B cell (primary cell): Measurements from ENCODE around the gene CMTM1. TPM values are rescaled to one million over a fixed set of nuclear protein-coding genes. Genes with fewer than 3 reads are reported as not detected.

Experiments used
- ATAC-seq: fragments of 200-7000 bp; cut with Tn5 transposase; one replicate; pipeline ENCODE4 v1.10.0; 2021; ENCODE audit warnings: low read depth, mild to moderate bottlenecking, moderate number of reproducible peaks, moderate library complexity
- CTCF ChIA-PET: fragments of 350-600 bp; sonication (Branson Sonifier 250); formaldehyde crosslinking; loops from one replicate; lab custom pipeline; 2021; ENCODE audit warnings: antibody characterized with exemption, inconsistent platforms; lab: Charles Lee
- POLR2A ChIA-PET: fragments of 350-600 bp; sonication (Branson Sonifier 250); formaldehyde crosslinking; loops from one replicate; lab custom pipeline; 2021; ENCODE audit warnings: antibody characterized with exemption; lab: Charles Lee
- DNase-seq: peaks from one replicate; pipeline ENCODE4 v3.0.0; 2013
- H2AFZ ChIP-seq: 2 replicates; pipeline ENCODE4 v1.6.1; 2012; ENCODE audit warnings: mild to moderate bottlenecking, low read depth, low read length; ENCODE audit not compliant: insufficient read depth, poor library complexity, severe bottlenecking
- H3K27ac ChIP-seq, 2 donors: 1 replicate in 1 of 2; 2 replicates in 1 of 2; pipeline ENCODE4 v1.5.1; 2012 to 2013; ENCODE audit warnings: low read length in 2 of 2, mild to moderate bottlenecking in 2 of 2, moderate library complexity in 1 of 2
- H3K27me3 ChIP-seq, 4 experiments: fragments of 200-600 bp in 1 of 4; sonication (generic) in 1 of 4; replicated peaks in 1 of 4; 1 replicate in 2 of 4; 2 replicates in 2 of 4; pipeline versions ENCODE4 v1.6.1 to v1.7.0; 2013 to 2016; ENCODE audit warnings: low read length in 3 of 4, mild to moderate bottlenecking in 2 of 4, mixed read lengths in 1 of 4, moderate library complexity in 1 of 4; ENCODE audit not compliant: insufficient read depth in 4 of 4, control insufficient read depth in 3 of 4; ENCODE audit errors: control extremely low read depth in 1 of 4
- H3K36me3 ChIP-seq, 2 experiments: replicated peaks in 1 of 2; 1 replicate in 1 of 2; 2 replicates in 1 of 2; pipeline versions ENCODE4 v1.6.1 to v1.7.1; 2013; ENCODE audit warnings: low read length in 1 of 2; ENCODE audit not compliant: insufficient read depth in 2 of 2, control insufficient read depth in 1 of 2; ENCODE audit errors: control extremely low read depth in 1 of 2, extremely low read depth in 1 of 2
- H3K4me1 ChIP-seq, 2 donors: fragments of 200-600 bp in 1 of 2; sonication (generic) in 1 of 2; 1 replicate in 1 of 2; 2 replicates in 1 of 2; pipeline versions ENCODE4 v1.5.1 to v1.6.1; 2013 to 2017; ENCODE audit warnings: low read length in 2 of 2; ENCODE audit not compliant: control insufficient read depth in 2 of 2, insufficient read depth in 2 of 2
- H3K4me2 ChIP-seq: replicated peaks from 2 replicates; pipeline ENCODE3; 2012; ENCODE audit warnings: mild to moderate bottlenecking, low read depth, low read length; ENCODE audit not compliant: poor library complexity, severe bottlenecking
- H3K4me3 ChIP-seq, 5 experiments: fragments of 200-600 bp in 1 of 5; sonication (generic) in 1 of 5; 1 replicate in 3 of 5; 2 replicates in 2 of 5; pipeline versions ENCODE4 v1.5.1 to v1.7.0; 2011 to 2016; ENCODE audit warnings: low read length in 4 of 5, mild to moderate bottlenecking in 4 of 5, low read depth in 2 of 5, control low read depth in 1 of 5, moderate library complexity in 1 of 5; ENCODE audit not compliant: insufficient read depth in 1 of 5; ENCODE audit errors: control extremely low read depth in 1 of 5, extremely low read depth in 1 of 5
- H3K79me2 ChIP-seq: fragments of 200-600 bp; sonication (generic); one replicate; pipeline ENCODE4 v1.6.0; 2016; ENCODE audit warnings: low read length; ENCODE audit not compliant: control insufficient read depth, insufficient read depth
- H3K9ac ChIP-seq: fragments of 200-600 bp; sonication (generic); 2 replicates; pipeline ENCODE4 v1.6.1; 2017; ENCODE audit warnings: mild to moderate bottlenecking, low read length, moderate library complexity
- H3K9me3 ChIP-seq, 3 donors: one replicate each; pipeline versions ENCODE4 v1.6.1 to v1.7.1; 2013; ENCODE audit warnings: low read length in 2 of 3; ENCODE audit not compliant: control insufficient read depth in 2 of 3, insufficient read depth in 1 of 3; ENCODE audit errors: control extremely low read depth in 1 of 3
- H4K20me1 ChIP-seq: 2 replicates; pipeline ENCODE4 v1.6.0; 2012; ENCODE audit warnings: mild to moderate bottlenecking, low read length; ENCODE audit not compliant: insufficient read depth, control insufficient read depth, poor library complexity, severe bottlenecking
- H3K27ac Mint-ChIP-seq: one replicate; pipeline ENCODE4 v1.8.0; 2021; ENCODE audit warnings: mixed read lengths
- H3K27me3 Mint-ChIP-seq: one replicate; pipeline ENCODE4 v1.8.0; 2021; ENCODE audit warnings: mixed read lengths
- H3K4me1 Mint-ChIP-seq: one replicate; pipeline ENCODE4 v1.8.0; 2021; ENCODE audit warnings: mixed read lengths
- H3K4me3 Mint-ChIP-seq: one replicate; pipeline ENCODE4 v1.8.0; 2021; ENCODE audit warnings: mixed read lengths
- H3K9me3 Mint-ChIP-seq: one replicate; pipeline ENCODE4 v1.8.0; 2022; ENCODE audit warnings: mixed read lengths; ENCODE audit not compliant: insufficient read depth
- EZH2 ChIP-seq: IDR thresholded peaks from 2 replicates; pipeline ENCODE4 v1.6.1; 2012; ENCODE audit warnings: borderline replicate concordance, low read depth, mild to moderate bottlenecking, moderate library complexity, low read length; ENCODE audit not compliant: insufficient read depth, poor library complexity, severe bottlenecking
- WGBS: methylation state at CpG from one replicate; pipeline ENCODE4 v1.1.5; 2013; ENCODE audit warnings: missing lambda C conversion rate; ENCODE audit not compliant: insufficient coverage; 5-methylcytosine and 5-hydroxymethylcytosine counted together
- intact Hi-C: fragments of 100-400 bp; cut with micrococcal nuclease; formaldehyde crosslinking; loops from one replicate; pipeline ENCODE4 v1.10.0; 2022
- polyA plus RNA-seq: library from polyadenylated mRNA; depleted of rRNA; stranded (reverse); fragments of >200 nt; gene quantifications from 2 replicates; pipeline ENCODE4 v1.2.3, GENCODE V29; 2012
- total RNA-seq, 2 donors: library from RNA; stranded (reverse); fragments of 120-200 nt in 1 of 2; gene quantifications; 1 replicate in 1 of 2; 2 replicates in 1 of 2; pipeline versions ENCODE4 v1.2.3 to v1.2.4, GENCODE V29; 2013 to 2022
- TF ChIP-seq, protein P1 (sequence below): fragments of 200-600 bp; IDR thresholded peaks from one replicate; pipeline ENCODE4 v1.8.0; 2022; ENCODE audit warnings: antibody characterized with exemption, mild to moderate bottlenecking

The CMTM1 gene
- total and polyA plus RNA-seq, 2 donors (not counting 1 experiment from before 2014, with no cell fraction given), result 1.6 to 5.9 TPM

DNA sequence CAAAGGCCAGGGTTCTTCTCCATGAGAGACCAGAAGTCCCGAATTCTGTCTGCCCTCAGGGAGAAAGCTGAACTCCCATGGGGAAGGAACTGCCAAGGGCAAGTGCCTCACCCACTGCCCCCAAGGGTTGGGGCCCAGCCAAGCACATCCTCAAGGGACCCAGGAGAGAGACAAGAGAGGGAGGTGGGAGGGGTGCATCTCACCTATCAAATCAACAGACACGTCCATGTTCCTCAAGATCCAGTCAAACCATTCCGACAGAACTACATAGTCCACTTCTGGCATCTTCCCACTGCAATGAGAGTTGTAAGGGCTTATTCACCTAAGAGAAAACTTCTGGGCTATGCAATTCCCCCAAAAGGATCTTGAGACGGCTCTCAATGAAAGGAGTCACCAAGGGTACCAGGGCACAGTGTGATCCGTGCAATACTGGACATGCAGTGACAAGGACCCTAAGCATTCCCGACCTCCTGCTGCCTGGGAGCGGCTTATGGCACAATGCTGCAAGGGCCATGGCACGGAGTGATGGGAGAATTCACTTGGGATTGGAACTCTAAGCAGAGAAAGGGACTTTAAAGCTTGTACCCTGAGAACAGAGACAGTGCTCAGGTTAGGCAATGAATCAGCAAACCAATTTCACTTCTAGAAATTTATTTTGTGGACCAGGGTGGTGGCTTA is 48.5 kb upstream of the CMTM1 start:
- H3K9ac ChIP-seq, result peak overlapping the region; percentile 72
- 71% methylated on average over 7 of the region's 8 CpGs for WGBS
- CTCF ChIA-PET, result interaction anchor here (1.0 to 2.1 kb wide), 4 partner anchors 12 to 72 kb away, joined by 3 to 9 read pairs (median 4); partner anchors contain the start of genes CKLF and CMTM2

More for the DNA sequence above, 48.5 kb upstream of the CMTM1 start:
- intact Hi-C loops, result loop anchor here (2.0 kb wide), 1 partner anchor 87 kb away; the partner anchor contains the start of gene CMTM3
- H3K9me3 ChIP-seq, result no peaks in the 10 kb centered on the region
- Mint-ChIP-seq H3K9me3 (no peaks in the 10 kb centered on the region), H3K4me1 (peaks cover 78% of the 10 kb centered on the region), H3K27me3 (no peaks in the 10 kb centered on the region), H3K4me3 (peak overlapping the region; percentile 96), H3K27ac (peak overlapping the region; percentile 99)
- H4K20me1 ChIP-seq, result peaks cover 12% of the 10 kb centered on the region
- no peak overlapping the region for H2AFZ ChIP-seq
- no peaks in the 10 kb centered on the region for H3K36me3 ChIP-seq
- H3K27me3 ChIP-seq, result peaks cover 0 to 3% (median 0%) of the 10 kb centered on the region in 4 experiments
- H3K4me3 ChIP-seq, result peak overlapping the region in 4 of 5 experiments; percentile 43 to 62 (median 54)
- no peak for DNase-seq
- H3K4me1 ChIP-seq, result peaks cover 66 to 70% of the 10 kb centered on the region in 2 donors
- peak overlapping the region; percentile 88 for H3K4me2 ChIP-seq
- H3K79me2 ChIP-seq, result peaks cover 9% of the 10 kb centered on the region
- peak overlapping the region; percentile 94 to 97 for H3K27ac ChIP-seq
- no peak for TF ChIP-seq EZH2
- TF ChIP-seq, protein P1, sequence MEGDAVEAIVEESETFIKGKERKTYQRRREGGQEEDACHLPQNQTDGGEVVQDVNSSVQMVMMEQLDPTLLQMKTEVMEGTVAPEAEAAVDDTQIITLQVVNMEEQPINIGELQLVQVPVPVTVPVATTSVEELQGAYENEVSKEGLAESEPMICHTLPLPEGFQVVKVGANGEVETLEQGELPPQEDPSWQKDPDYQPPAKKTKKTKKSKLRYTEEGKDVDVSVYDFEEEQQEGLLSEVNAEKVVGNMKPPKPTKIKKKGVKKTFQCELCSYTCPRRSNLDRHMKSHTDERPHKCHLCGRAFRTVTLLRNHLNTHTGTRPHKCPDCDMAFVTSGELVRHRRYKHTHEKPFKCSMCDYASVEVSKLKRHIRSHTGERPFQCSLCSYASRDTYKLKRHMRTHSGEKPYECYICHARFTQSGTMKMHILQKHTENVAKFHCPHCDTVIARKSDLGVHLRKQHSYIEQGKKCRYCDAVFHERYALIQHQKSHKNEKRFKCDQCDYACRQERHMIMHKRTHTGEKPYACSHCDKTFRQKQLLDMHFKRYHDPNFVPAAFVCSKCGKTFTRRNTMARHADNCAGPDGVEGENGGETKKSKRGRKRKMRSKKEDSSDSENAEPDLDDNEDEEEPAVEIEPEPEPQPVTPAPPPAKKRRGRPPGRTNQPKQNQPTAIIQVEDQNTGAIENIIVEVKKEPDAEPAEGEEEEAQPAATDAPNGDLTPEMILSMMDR, result no peak
- ATAC-seq, result no peak
- POLR2A ChIA-PET, result interaction anchor here (0.7 to 1.2 kb wide), 7 partner anchors 10 to 35 kb away, joined by 3 to 6 read pairs (median 4); partner anchors contain the start of gene CKLF
